GM23338 (cell line): ENCODE measurements around the gene KLF1. TPM values are rescaled to one million over a fixed set of nuclear protein-coding genes. Genes with fewer than 3 reads are reported as not detected.

Source experiments
- ATAC-seq: fragments of 200-7000 bp; cut with Tn5 transposase; 3 replicates; pipeline ENCODE4 v1.9.1; 2020
- DNase-seq: peaks from one replicate; pipeline ENCODE4 v3.0.0-alpha.2; 2015; ENCODE audit warnings: low spot score
- H2AFZ ChIP-seq: fragments of 200-600 bp; sonication (generic); 2 replicates; pipeline ENCODE4 v1.8.0; 2016; ENCODE audit warnings: antibody characterized with exemption, mild to moderate bottlenecking, moderate library complexity
- H3F3A ChIP-seq: fragments of 200-600 bp; sonication (generic); replicated peaks from 2 replicates; pipeline ENCODE4 v1.8.0; 2017; ENCODE audit warnings: antibody characterized with exemption, mixed run types, low read depth
- H3K27ac ChIP-seq: fragments of 200-600 bp; sonication (generic); 2 replicates; pipeline ENCODE4 v1.6.1; 2016; ENCODE audit warnings: low read depth
- H3K27me3 ChIP-seq: fragments of 200-600 bp; sonication (generic); 2 replicates; pipeline ENCODE4 v1.8.0; 2016; ENCODE audit warnings: mild to moderate bottlenecking, mixed run types, moderate library complexity; ENCODE audit not compliant: insufficient read depth
- H3K36me3 ChIP-seq: fragments of 200-600 bp; sonication (generic); 2 replicates; pipeline ENCODE4 v1.8.0; 2016; ENCODE audit warnings: mild to moderate bottlenecking; ENCODE audit not compliant: insufficient read depth
- H3K4me1 ChIP-seq: fragments of 200-600 bp; sonication (generic); 2 replicates; pipeline ENCODE4 v1.8.0; 2016; ENCODE audit warnings: mild to moderate bottlenecking, moderate library complexity; ENCODE audit not compliant: insufficient read depth
- H3K4me2 ChIP-seq: fragments of 200-600 bp; sonication (generic); 2 replicates; pipeline ENCODE4 v1.7.1; 2017; ENCODE audit warnings: mixed run types
- H3K4me3 ChIP-seq: fragments of 200-600 bp; sonication (generic); 2 replicates; pipeline ENCODE4 v1.6.1; 2016; ENCODE audit warnings: mixed run types
- H3K79me2 ChIP-seq: fragments of 200-600 bp; sonication (generic); replicated peaks from 2 replicates; pipeline ENCODE4 v1.8.0; 2017; ENCODE audit warnings: mild to moderate bottlenecking; ENCODE audit not compliant: insufficient read depth
- H3K9me2 ChIP-seq: fragments of 200-600 bp; sonication (generic); 2 replicates; pipeline ENCODE4 v1.8.0; 2017; ENCODE audit not compliant: insufficient read depth
- H4K20me1 ChIP-seq: fragments of 200-600 bp; sonication (generic); replicated peaks from 2 replicates; pipeline ENCODE4 v1.8.0; 2017; ENCODE audit warnings: mild to moderate bottlenecking; ENCODE audit not compliant: insufficient read depth
- H3K27ac Mint-ChIP-seq: 2 replicates; pipeline ENCODE4 v1.8.0; 2020; ENCODE audit warnings: inconsistent platforms, mild to moderate bottlenecking, moderate library complexity, mixed read lengths
- H3K27me3 Mint-ChIP-seq: 3 replicates; pipeline ENCODE4 v1.8.0; 2022; ENCODE audit warnings: low read depth, mild to moderate bottlenecking, moderate library complexity, mixed read lengths, inconsistent platforms; ENCODE audit not compliant: insufficient read depth, poor library complexity
- H3K36me3 Mint-ChIP-seq: 3 replicates; pipeline ENCODE4 v1.8.0; 2021; ENCODE audit warnings: low read depth, mild to moderate bottlenecking, inconsistent platforms, moderate library complexity, mixed read lengths
- H3K4me1 Mint-ChIP-seq: 3 replicates; pipeline ENCODE4 v1.8.0; 2020; ENCODE audit warnings: mild to moderate bottlenecking, inconsistent platforms, mixed read lengths
- H3K4me3 Mint-ChIP-seq: 3 replicates; pipeline ENCODE4 v1.8.0; 2021; ENCODE audit warnings: moderate library complexity, mild to moderate bottlenecking, inconsistent platforms, mixed read lengths
- H3K9me3 Mint-ChIP-seq: 3 replicates; pipeline ENCODE4 v1.8.0; 2020; ENCODE audit warnings: moderate library complexity, mild to moderate bottlenecking, inconsistent platforms, mixed read lengths
- CREB1 ChIP-seq: fragments of 250-450 bp; sonication (Bioruptor Pico); IDR thresholded peaks from 2 replicates; pipeline ENCODE4 v1.5.0; 2020; ENCODE audit warnings: low read depth, mild to moderate bottlenecking, moderate library complexity
- EZH2 ChIP-seq: fragments of 200-600 bp; sonication (generic); IDR thresholded peaks from one replicate; pipeline ENCODE4 v1.8.0; 2017; ENCODE audit warnings: antibody characterized with exemption, mild to moderate bottlenecking, low read depth; ENCODE audit not compliant: unreplicated experiment
- EZH2phosphoT487 ChIP-seq: fragments of 200-600 bp; sonication (generic); IDR thresholded peaks from one replicate; pipeline ENCODE4 v1.8.1; 2018; ENCODE audit warnings: antibody characterized with exemption; ENCODE audit not compliant: unreplicated experiment
- JUNB ChIP-seq: IDR thresholded peaks from one replicate; pipeline ENCODE4 v1.6.1; 2016; ENCODE audit warnings: antibody characterized with exemption; ENCODE audit not compliant: unreplicated experiment
- NANOG ChIP-seq: IDR thresholded peaks from 2 replicates; pipeline ENCODE4 v1.6.1; 2016; ENCODE audit warnings: antibody characterized with exemption, borderline replicate concordance
- POLR2AphosphoS5 ChIP-seq: IDR thresholded peaks from 2 replicates; pipeline ENCODE4 v1.6.1; 2016; ENCODE audit warnings: antibody characterized with exemption, low read depth
- STAT1 ChIP-seq: IDR thresholded peaks from one replicate; pipeline ENCODE4 v1.6.1; 2016; ENCODE audit warnings: antibody characterized with exemption; ENCODE audit not compliant: unreplicated experiment
- ZNF114 ChIP-seq: fragments of 250-450 bp; sonication (Bioruptor Pico); IDR thresholded peaks from 2 replicates; pipeline ENCODE4 v1.5.0; 2020; ENCODE audit warnings: mild to moderate bottlenecking, moderate library complexity
- ZNF331 ChIP-seq: fragments of 250-450 bp; sonication (Bioruptor Pico); IDR thresholded peaks from 2 replicates; pipeline ENCODE4 v1.5.0; 2020; ENCODE audit warnings: low read depth, mild to moderate bottlenecking, moderate library complexity
- polyA plus RNA-seq: library from polyadenylated mRNA; unstranded; fragments of >200 nt; fragmentation: Nextera tagmentation; extraction: Ambion mirVana; gene quantifications from 2 replicates; pipeline ENCODE4 v1.2.1, GENCODE V29; 2016
- total RNA-seq: library from RNA; depleted of rRNA; stranded (reverse); fragments of >200 nt; shearing (Covaris generic); gene quantifications from 2 replicates; pipeline ENCODE4 v1.2.3, GENCODE V29; 2014
- TF ChIP-seq, protein P1 (sequence below): fragments of 250-450 bp; sonication (Bioruptor Pico); IDR thresholded peaks from 2 replicates; pipeline ENCODE4 v1.5.0; 2020; ENCODE audit warnings: mild to moderate bottlenecking, moderate library complexity
- TF ChIP-seq, protein P2 (sequence below), 2 experiments: fragments of 200-600 bp in 1 of 2; sonication (generic) in 1 of 2; conservative IDR thresholded peaks; 2 replicates each; pipeline versions ENCODE4 v1.5.1 to v1.6.1; 2016 to 2017; ENCODE audit warnings: antibody characterized with exemption in 2 of 2, low read depth in 2 of 2, mild to moderate bottlenecking in 2 of 2, moderate library complexity in 1 of 2
- TF ChIP-seq, protein P3 (sequence below): IDR thresholded peaks from one replicate; pipeline ENCODE4 v1.6.1; 2018; ENCODE audit warnings: antibody characterized with exemption; ENCODE audit not compliant: unreplicated experiment
- TF ChIP-seq, protein P4 (sequence below): IDR thresholded peaks from 2 replicates; pipeline ENCODE4 v1.6.1; 2016; ENCODE audit warnings: antibody characterized with exemption

The KLF1 gene
- total and polyA plus RNA-seq, 2 experiments from 2014 or later = 0.74 to 1.1 TPM

DNA sequence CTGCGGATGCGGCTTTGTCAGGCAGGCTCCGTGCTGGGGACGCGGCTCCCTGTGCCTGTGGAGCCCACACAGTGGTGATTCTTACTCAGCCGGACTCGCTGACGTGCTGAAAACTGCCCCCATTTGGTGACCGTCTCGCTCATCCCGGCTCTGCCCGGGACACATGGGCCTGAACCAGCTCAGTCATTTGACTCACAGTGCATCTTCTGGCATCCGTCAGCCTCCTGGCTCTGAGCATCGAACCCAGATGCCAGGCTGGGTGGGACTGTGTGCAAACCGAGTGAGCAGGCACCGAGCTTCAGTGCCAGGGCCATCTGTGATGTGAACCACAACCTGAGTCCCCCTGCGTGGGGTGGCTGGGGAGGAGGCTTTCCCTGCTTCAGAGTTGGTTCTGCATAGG is 9.5 kb upstream of the KLF1 start:
- no peak overlapping the region for H2AFZ ChIP-seq
- H3K27ac Mint-ChIP-seq = no peak overlapping the region

More for the DNA sequence above, 9.5 kb upstream of the KLF1 start:
- DNase-seq (no peak), ATAC-seq (no peak)
- H3K36me3 Mint-ChIP-seq = peaks cover 55% of the 10 kb centered on the region
- peaks cover 9% of the 10 kb centered on the region for H4K20me1 ChIP-seq
- H3K27me3 ChIP-seq = no peaks in the 10 kb centered on the region
- no peaks in the 10 kb centered on the region for H3K9me2 ChIP-seq
- H3K4me3 ChIP-seq = no peak overlapping the region
- no peak for TF ChIP-seq EZH2
- TF ChIP-seq, protein P1, sequence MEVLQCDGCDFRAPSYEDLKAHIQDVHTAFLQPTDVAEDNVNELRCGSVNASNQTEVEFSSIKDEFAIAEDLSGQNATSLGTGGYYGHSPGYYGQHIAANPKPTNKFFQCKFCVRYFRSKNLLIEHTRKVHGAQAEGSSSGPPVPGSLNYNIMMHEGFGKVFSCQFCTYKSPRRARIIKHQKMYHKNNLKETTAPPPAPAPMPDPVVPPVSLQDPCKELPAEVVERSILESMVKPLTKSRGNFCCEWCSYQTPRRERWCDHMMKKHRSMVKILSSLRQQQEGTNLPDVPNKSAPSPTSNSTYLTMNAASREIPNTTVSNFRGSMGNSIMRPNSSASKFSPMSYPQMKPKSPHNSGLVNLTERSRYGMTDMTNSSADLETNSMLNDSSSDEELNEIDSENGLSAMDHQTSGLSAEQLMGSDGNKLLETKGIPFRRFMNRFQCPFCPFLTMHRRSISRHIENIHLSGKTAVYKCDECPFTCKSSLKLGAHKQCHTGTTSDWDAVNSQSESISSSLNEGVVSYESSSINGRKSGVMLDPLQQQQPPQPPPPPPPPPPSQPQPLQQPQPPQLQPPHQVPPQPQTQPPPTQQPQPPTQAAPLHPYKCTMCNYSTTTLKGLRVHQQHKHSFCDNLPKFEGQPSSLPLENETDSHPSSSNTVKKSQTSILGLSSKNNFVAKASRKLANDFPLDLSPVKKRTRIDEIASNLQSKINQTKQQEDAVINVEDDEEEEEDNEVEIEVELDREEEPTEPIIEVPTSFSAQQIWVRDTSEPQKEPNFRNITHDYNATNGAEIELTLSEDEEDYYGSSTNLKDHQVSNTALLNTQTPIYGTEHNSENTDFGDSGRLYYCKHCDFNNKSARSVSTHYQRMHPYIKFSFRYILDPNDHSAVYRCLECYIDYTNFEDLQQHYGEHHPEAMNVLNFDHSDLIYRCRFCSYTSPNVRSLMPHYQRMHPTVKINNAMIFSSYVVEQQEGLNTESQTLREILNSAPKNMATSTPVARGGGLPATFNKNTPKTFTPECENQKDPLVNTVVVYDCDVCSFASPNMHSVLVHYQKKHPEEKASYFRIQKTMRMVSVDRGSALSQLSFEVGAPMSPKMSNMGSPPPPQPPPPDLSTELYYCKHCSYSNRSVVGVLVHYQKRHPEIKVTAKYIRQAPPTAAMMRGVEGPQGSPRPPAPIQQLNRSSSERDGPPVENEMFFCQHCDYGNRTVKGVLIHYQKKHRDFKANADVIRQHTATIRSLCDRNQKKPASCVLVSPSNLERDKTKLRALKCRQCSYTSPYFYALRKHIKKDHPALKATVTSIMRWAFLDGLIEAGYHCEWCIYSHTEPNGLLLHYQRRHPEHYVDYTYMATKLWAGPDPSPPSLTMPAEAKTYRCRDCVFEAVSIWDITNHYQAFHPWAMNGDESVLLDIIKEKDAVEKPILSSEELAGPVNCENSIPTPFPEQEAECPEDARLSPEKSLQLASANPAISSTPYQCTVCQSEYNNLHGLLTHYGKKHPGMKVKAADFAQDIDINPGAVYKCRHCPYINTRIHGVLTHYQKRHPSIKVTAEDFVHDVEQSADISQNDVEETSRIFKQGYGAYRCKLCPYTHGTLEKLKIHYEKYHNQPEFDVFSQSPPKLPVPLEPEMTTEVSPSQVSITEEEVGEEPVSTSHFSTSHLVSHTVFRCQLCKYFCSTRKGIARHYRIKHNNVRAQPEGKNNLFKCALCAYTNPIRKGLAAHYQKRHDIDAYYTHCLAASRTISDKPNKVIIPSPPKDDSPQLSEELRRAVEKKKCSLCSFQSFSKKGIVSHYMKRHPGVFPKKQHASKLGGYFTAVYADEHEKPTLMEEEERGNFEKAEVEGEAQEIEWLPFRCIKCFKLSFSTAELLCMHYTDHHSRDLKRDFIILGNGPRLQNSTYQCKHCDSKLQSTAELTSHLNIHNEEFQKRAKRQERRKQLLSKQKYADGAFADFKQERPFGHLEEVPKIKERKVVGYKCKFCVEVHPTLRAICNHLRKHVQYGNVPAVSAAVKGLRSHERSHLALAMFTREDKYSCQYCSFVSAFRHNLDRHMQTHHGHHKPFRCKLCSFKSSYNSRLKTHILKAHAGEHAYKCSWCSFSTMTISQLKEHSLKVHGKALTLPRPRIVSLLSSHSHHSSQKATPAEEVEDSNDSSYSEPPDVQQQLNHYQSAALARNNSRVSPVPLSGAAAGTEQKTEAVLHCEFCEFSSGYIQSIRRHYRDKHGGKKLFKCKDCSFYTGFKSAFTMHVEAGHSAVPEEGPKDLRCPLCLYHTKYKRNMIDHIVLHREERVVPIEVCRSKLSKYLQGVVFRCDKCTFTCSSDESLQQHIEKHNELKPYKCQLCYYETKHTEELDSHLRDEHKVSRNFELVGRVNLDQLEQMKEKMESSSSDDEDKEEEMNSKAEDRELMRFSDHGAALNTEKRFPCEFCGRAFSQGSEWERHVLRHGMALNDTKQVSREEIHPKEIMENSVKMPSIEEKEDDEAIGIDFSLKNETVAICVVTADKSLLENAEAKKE (CRISPR knock-in tag) = no peak
- no peak for TF ChIP-seq EZH2phosphoT487
- TF ChIP-seq NANOG = no peak
- TF ChIP-seq ZNF114 (CRISPR knock-in tag) = no peak
- TF ChIP-seq STAT1 = no peak
- TF ChIP-seq, protein P2, sequence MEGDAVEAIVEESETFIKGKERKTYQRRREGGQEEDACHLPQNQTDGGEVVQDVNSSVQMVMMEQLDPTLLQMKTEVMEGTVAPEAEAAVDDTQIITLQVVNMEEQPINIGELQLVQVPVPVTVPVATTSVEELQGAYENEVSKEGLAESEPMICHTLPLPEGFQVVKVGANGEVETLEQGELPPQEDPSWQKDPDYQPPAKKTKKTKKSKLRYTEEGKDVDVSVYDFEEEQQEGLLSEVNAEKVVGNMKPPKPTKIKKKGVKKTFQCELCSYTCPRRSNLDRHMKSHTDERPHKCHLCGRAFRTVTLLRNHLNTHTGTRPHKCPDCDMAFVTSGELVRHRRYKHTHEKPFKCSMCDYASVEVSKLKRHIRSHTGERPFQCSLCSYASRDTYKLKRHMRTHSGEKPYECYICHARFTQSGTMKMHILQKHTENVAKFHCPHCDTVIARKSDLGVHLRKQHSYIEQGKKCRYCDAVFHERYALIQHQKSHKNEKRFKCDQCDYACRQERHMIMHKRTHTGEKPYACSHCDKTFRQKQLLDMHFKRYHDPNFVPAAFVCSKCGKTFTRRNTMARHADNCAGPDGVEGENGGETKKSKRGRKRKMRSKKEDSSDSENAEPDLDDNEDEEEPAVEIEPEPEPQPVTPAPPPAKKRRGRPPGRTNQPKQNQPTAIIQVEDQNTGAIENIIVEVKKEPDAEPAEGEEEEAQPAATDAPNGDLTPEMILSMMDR (conservative IDR thresholded peaks at IDR 0.05; ENCODE audit: low read depth in 2 of 2) = no peak
- no peak for TF ChIP-seq CREB1 (CRISPR knock-in tag)
- TF ChIP-seq JUNB = no peak
- TF ChIP-seq, protein P3, sequence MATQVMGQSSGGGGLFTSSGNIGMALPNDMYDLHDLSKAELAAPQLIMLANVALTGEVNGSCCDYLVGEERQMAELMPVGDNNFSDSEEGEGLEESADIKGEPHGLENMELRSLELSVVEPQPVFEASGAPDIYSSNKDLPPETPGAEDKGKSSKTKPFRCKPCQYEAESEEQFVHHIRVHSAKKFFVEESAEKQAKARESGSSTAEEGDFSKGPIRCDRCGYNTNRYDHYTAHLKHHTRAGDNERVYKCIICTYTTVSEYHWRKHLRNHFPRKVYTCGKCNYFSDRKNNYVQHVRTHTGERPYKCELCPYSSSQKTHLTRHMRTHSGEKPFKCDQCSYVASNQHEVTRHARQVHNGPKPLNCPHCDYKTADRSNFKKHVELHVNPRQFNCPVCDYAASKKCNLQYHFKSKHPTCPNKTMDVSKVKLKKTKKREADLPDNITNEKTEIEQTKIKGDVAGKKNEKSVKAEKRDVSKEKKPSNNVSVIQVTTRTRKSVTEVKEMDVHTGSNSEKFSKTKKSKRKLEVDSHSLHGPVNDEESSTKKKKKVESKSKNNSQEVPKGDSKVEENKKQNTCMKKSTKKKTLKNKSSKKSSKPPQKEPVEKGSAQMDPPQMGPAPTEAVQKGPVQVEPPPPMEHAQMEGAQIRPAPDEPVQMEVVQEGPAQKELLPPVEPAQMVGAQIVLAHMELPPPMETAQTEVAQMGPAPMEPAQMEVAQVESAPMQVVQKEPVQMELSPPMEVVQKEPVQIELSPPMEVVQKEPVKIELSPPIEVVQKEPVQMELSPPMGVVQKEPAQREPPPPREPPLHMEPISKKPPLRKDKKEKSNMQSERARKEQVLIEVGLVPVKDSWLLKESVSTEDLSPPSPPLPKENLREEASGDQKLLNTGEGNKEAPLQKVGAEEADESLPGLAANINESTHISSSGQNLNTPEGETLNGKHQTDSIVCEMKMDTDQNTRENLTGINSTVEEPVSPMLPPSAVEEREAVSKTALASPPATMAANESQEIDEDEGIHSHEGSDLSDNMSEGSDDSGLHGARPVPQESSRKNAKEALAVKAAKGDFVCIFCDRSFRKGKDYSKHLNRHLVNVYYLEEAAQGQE = no peak
- TF ChIP-seq, protein P4, sequence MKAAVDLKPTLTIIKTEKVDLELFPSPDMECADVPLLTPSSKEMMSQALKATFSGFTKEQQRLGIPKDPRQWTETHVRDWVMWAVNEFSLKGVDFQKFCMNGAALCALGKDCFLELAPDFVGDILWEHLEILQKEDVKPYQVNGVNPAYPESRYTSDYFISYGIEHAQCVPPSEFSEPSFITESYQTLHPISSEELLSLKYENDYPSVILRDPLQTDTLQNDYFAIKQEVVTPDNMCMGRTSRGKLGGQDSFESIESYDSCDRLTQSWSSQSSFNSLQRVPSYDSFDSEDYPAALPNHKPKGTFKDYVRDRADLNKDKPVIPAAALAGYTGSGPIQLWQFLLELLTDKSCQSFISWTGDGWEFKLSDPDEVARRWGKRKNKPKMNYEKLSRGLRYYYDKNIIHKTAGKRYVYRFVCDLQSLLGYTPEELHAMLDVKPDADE = no peak
- TF ChIP-seq ZNF331 (CRISPR knock-in tag) = no peak
- no peak for TF ChIP-seq POLR2AphosphoS5
- peaks cover 8% of the 10 kb centered on the region for H3K27me3 Mint-ChIP-seq
- 0 out of 2 replicates have a peak, but pooled peaks cover 6% of the 10 kb centered on the region for H3K4me1 ChIP-seq
- H3K79me2 ChIP-seq = peaks cover 14% of the 10 kb centered on the region
- H3K9me3 Mint-ChIP-seq = no peaks in the 10 kb centered on the region; the same call in 2 of the 3 replicates
- peaks cover 9% of the 10 kb centered on the region for H3F3A ChIP-seq
- peaks cover 16% of the 10 kb centered on the region for H3K36me3 ChIP-seq
- H3K4me2 ChIP-seq = no peak overlapping the region
- H3K4me3 Mint-ChIP-seq = no peak overlapping the region
- no peak overlapping the region for H3K27ac ChIP-seq
- H3K4me1 Mint-ChIP-seq = no peaks in the 10 kb centered on the region
